H1 (cell line): ENCODE data around the gene SLC13A5. TPM values are rescaled to one million over a fixed set of nuclear protein-coding genes. Genes with fewer than 3 reads are reported as not detected.

Experiments
- CTCF ChIA-PET: fragments of 300-600 bp; sonication (Branson Sonifier 250); formaldehyde crosslinking; loops from one replicate; lab custom pipeline; 2021; ENCODE audit not compliant: partially characterized antibody; lab: Charles Lee
- POLR2A ChIA-PET: fragments of 300-600 bp; sonication (Branson Sonifier 250); formaldehyde crosslinking; loops from one replicate; lab custom pipeline; 2021; ENCODE audit warnings: inconsistent platforms; ENCODE audit not compliant: partially characterized antibody; lab: Charles Lee
- DNase-seq, 2 experiments: peaks; one replicate each; pipeline versions ENCODE4 v3.0.0 to v3.0.0-alpha.2; 2010 to 2022; ENCODE audit warnings: low spot score in 2 of 2, low read depth in 1 of 2, mixed read lengths in 1 of 2
- FAIRE-seq: peaks from 2 replicates; lab custom pipeline; 2011; peaks lifted over from hg19 to GRCh38; lab: Jason Lieb, UNC
- H2AFZ ChIP-seq: 2 replicates; pipeline ENCODE4 v1.8.1; 2012; ENCODE audit warnings: low read length, inconsistent platforms
- H2AK5ac ChIP-seq: 2 replicates; pipeline ENCODE4 v1.6.1; 2013; ENCODE audit warnings: low read depth, low read length
- H2BK120ac ChIP-seq: replicated peaks from 2 replicates; pipeline ENCODE3; 2013; ENCODE audit warnings: low read depth, low read length, inconsistent platforms
- H2BK12ac ChIP-seq: 2 replicates; pipeline ENCODE4 v1.6.1; 2013; ENCODE audit warnings: low read depth, low read length
- H2BK15ac ChIP-seq: 2 replicates; pipeline ENCODE4 v1.6.1; 2013; ENCODE audit warnings: low read length
- H2BK20ac ChIP-seq: 2 replicates; pipeline ENCODE4 v1.6.1; 2013; ENCODE audit warnings: low read length
- H2BK5ac ChIP-seq: 2 replicates; pipeline ENCODE4 v1.6.1; 2013; ENCODE audit warnings: low read depth, low read length
- H3K14ac ChIP-seq: 2 replicates; pipeline ENCODE4 v1.6.1; 2013; ENCODE audit warnings: inconsistent platforms; ENCODE audit not compliant: insufficient read length
- H3K18ac ChIP-seq: 2 replicates; pipeline ENCODE4 v1.6.1; 2013; ENCODE audit warnings: low read length; ENCODE audit errors: extremely low read depth
- H3K23ac ChIP-seq: 2 replicates; pipeline ENCODE4 v1.6.1; 2013; ENCODE audit warnings: inconsistent platforms; ENCODE audit not compliant: insufficient read length
- H3K23me2 ChIP-seq: 2 replicates; pipeline ENCODE4 v1.6.1; 2013; ENCODE audit warnings: low read depth, low read length
- H3K27ac ChIP-seq: 2 replicates; pipeline ENCODE4 v1.6.1; 2011; ENCODE audit warnings: low read depth, low read length, inconsistent platforms
- H3K27me3 ChIP-seq, 4 experiments: replicated peaks in 1 of 4; 1 replicate in 1 of 4; 2 replicates in 3 of 4; pipeline versions ENCODE4 v1.6.1 to v1.8.1; 2011 to 2013; ENCODE audit warnings: low read length in 3 of 4, mild to moderate bottlenecking in 3 of 4, inconsistent platforms in 2 of 4, mixed read lengths in 2 of 4, moderate library complexity in 1 of 4; ENCODE audit not compliant: control insufficient read depth in 3 of 4, insufficient read depth in 3 of 4; ENCODE audit errors: extremely low read depth in 1 of 4
- H3K36me3 ChIP-seq, 4 experiments: 2 replicates each; pipeline versions ENCODE4 v1.6.1 to v1.8.1; 2011 to 2013; ENCODE audit warnings: mild to moderate bottlenecking in 4 of 4, low read length in 3 of 4, moderate library complexity in 2 of 4, control low read depth in 1 of 4, inconsistent platforms in 1 of 4; ENCODE audit not compliant: insufficient read depth in 4 of 4, control insufficient read depth in 2 of 4
- H3K4ac ChIP-seq: replicated peaks from 2 replicates; pipeline ENCODE3; 2013; ENCODE audit warnings: low read length, low read depth, mixed read lengths, inconsistent platforms; ENCODE audit not compliant: insufficient read length
- H3K4me1 ChIP-seq, 4 experiments: replicated peaks in 1 of 4; 1 replicate in 1 of 4; 2 replicates in 3 of 4; pipeline versions ENCODE4 v1.6.1 to v1.8.1; 2011 to 2013; ENCODE audit warnings: low read length in 3 of 4, inconsistent platforms in 2 of 4, mixed read lengths in 1 of 4; ENCODE audit not compliant: insufficient read depth in 4 of 4, control insufficient read depth in 3 of 4
- H3K4me2 ChIP-seq, 2 experiments: 2 replicates each; pipeline versions ENCODE4 v1.6.1 to v1.8.1; 2011 to 2013; ENCODE audit warnings: low read depth in 2 of 2, low read length in 2 of 2, control low read depth in 1 of 2, inconsistent platforms in 1 of 2, mild to moderate bottlenecking in 1 of 2; ENCODE audit not compliant: insufficient read depth in 1 of 2
- H3K4me3 ChIP-seq, 4 experiments: fragments of 200-600, 300-600 bp in 1 of 4; sonication (generic), shearing (Covaris generic), sonication (Bioruptor Twin) in 1 of 4; 2 replicates each; pipeline versions ENCODE4 v1.5.1 to v1.8.1; 2011 to 2016; ENCODE audit warnings: low read length in 4 of 4, low read depth in 3 of 4, control low read depth in 2 of 4, inconsistent platforms in 2 of 4, mild to moderate bottlenecking in 2 of 4, mixed read lengths in 1 of 4, moderate library complexity in 1 of 4; ENCODE audit not compliant: insufficient read depth in 2 of 4; ENCODE audit errors: extremely low read depth in 1 of 4
- H3K56ac ChIP-seq: replicated peaks from 2 replicates; pipeline ENCODE3; 2013; ENCODE audit warnings: low read depth, mild to moderate bottlenecking, mixed read lengths, low read length, inconsistent platforms; ENCODE audit not compliant: insufficient read length
- H3K79me1 ChIP-seq: 2 replicates; pipeline ENCODE4 v1.6.1; 2013; ENCODE audit warnings: low read depth, low read length, control low read depth
- H3K79me2 ChIP-seq, 2 experiments: 2 replicates each; pipeline versions ENCODE4 v1.6.1 to v1.8.1; 2012 to 2013; ENCODE audit warnings: low read length in 2 of 2, mild to moderate bottlenecking in 2 of 2, inconsistent platforms in 1 of 2; ENCODE audit not compliant: insufficient read depth in 2 of 2, control insufficient read depth in 1 of 2
- H3K9ac ChIP-seq, 4 experiments: replicated peaks in 1 of 4; 1 replicate in 1 of 4; 2 replicates in 3 of 4; pipeline versions ENCODE4 v1.6.1 to v1.8.1; 2011 to 2013; ENCODE audit warnings: low read depth in 3 of 4, low read length in 3 of 4, control low read depth in 2 of 4, mild to moderate bottlenecking in 2 of 4, moderate library complexity in 2 of 4, inconsistent platforms in 1 of 4; ENCODE audit errors: extremely low read depth in 1 of 4
- H3K9me3 ChIP-seq, 2 experiments: 2 replicates each; pipeline versions ENCODE4 v1.6.1 to v1.8.1; 2012 to 2013; ENCODE audit warnings: mild to moderate bottlenecking in 2 of 2, moderate library complexity in 2 of 2, control low read depth in 1 of 2, inconsistent platforms in 1 of 2, low read depth in 1 of 2, low read length in 1 of 2, mixed read lengths in 1 of 2; ENCODE audit not compliant: insufficient read depth in 2 of 2
- H4K20me1 ChIP-seq, 2 experiments: replicated peaks in 1 of 2; 2 replicates each; pipeline versions ENCODE3 to v1.8.1; 2011 to 2013; ENCODE audit warnings: inconsistent platforms in 2 of 2, low read length in 2 of 2, mild to moderate bottlenecking in 1 of 2; ENCODE audit not compliant: insufficient read depth in 2 of 2, control insufficient read depth in 1 of 2
- H4K5ac ChIP-seq: 2 replicates; pipeline ENCODE4 v1.6.1; 2013; ENCODE audit warnings: low read length, low read depth, mixed read lengths, inconsistent platforms; ENCODE audit not compliant: insufficient read length
- H4K8ac ChIP-seq: 2 replicates; pipeline ENCODE4 v1.8.0; 2013; ENCODE audit warnings: mild to moderate bottlenecking, moderate library complexity, low read length, inconsistent platforms; ENCODE audit not compliant: insufficient read depth; ENCODE audit errors: extremely low read depth
- H4K91ac ChIP-seq: replicated peaks from 2 replicates; pipeline ENCODE3; 2013; ENCODE audit warnings: low read length, mixed read lengths, inconsistent platforms; ENCODE audit not compliant: insufficient read length
- BACH1 ChIP-seq: IDR thresholded peaks from 2 replicates; pipeline ENCODE4 v1.6.1; 2012; ENCODE audit warnings: low read length, improper control_type of control experiment
- CBX5 ChIP-seq: fragments of 300-800, 300-1000 bp; sonication (generic); IDR thresholded peaks from 2 replicates; pipeline ENCODE4 v1.7.1; 2016; ENCODE audit warnings: antibody characterized with exemption, low read length, low read depth
- CBX8 ChIP-seq: fragments of 300-800, 300-1000 bp; sonication (generic); IDR thresholded peaks from 2 replicates; pipeline ENCODE4 v1.7.1; 2016; ENCODE audit warnings: low read depth, low read length, borderline replicate concordance
- POU5F1 ChIP-seq: IDR thresholded peaks from 2 replicates; pipeline ENCODE4 v1.6.1; 2011; ENCODE audit warnings: low read depth, mild to moderate bottlenecking, low read length, moderate library complexity
- RAD21 ChIP-seq, 2 experiments: IDR thresholded peaks in 1 of 2; conservative IDR thresholded peaks in 1 of 2; 2 replicates each; pipeline ENCODE4 v1.6.1; 2011; ENCODE audit warnings: low read depth in 2 of 2, low read length in 2 of 2, improper control_type of control experiment in 1 of 2, inconsistent platforms in 1 of 2, mild to moderate bottlenecking in 1 of 2, moderate library complexity in 1 of 2
- RNF2 ChIP-seq: fragments of 200-900, 300-1000 bp; sonication (generic); IDR thresholded peaks from 2 replicates; pipeline ENCODE4 v1.7.1; 2016; ENCODE audit warnings: borderline replicate concordance, low read depth, mild to moderate bottlenecking, antibody characterized with exemption, low read length; ENCODE audit not compliant: poor library complexity, severe bottlenecking; ENCODE audit errors: missing control alignments
- TEAD4 ChIP-seq: IDR thresholded peaks from 2 replicates; pipeline ENCODE4 v1.6.1; 2012; ENCODE audit warnings: low read depth, low read length, inconsistent platforms, mixed read lengths
- WGBS, 2 experiments: shearing (Covaris generic) in 1 of 2; methylation state at CpG; one replicate each; pipeline versions ENCODE4 v1.1.6 to v1.1.7; 2013 to 2015; ENCODE audit warnings: low lambda C conversion rate in 2 of 2, mixed read lengths in 2 of 2, inconsistent platforms in 1 of 2, low coverage in 1 of 2, missing lambda C conversion rate in 1 of 2; ENCODE audit not compliant: insufficient replicate concordance in 2 of 2, insufficient coverage in 1 of 2, insufficient read length in 1 of 2; ENCODE audit errors: extremely low coverage in 1 of 2, missing lambda C conversion rate in 1 of 2; 5-methylcytosine and 5-hydroxymethylcytosine counted together
- polyA plus RNA-seq, 7 experiments: library from polyadenylated mRNA; depleted of rRNA in 3 of 7; stranded (reverse) in 5 of 7; unstranded in 2 of 7; fragments of >200 nt in 5 of 7; fragments of 200-250 nt in 2 of 7; gene quantifications; 1 replicate in 5 of 7; 2 replicates in 1 of 7; 4 replicates in 1 of 7; pipeline versions ENCODE4 v1.2.1 to v1.2.3, GENCODE V29; 2011 to 2013; ENCODE audit warnings: missing spikeins in 2 of 7, mixed read lengths in 2 of 7
- total RNA-seq: library from RNA; stranded (reverse); fragmentation: NEBNext Ultra II Directional; extraction: Animal tissue kit (Norgen Biotek cat#: 25700); gene quantifications from 2 replicates; pipeline ENCODE4 v1.2.1, GENCODE V29; 2021

SLC13A5 gene
- total and polyA plus RNA-seq, 2 of the 8 experiments (the other 6 are each of a cell fraction or from before 2014, with no cell fraction given): 2.1 to 2.6 TPM

- Histone ChIP-seq H3K9ac (no peak overlapping the region), H3K4ac (no peak overlapping the region), H3K23ac (no peak overlapping the region), H4K8ac (no peak overlapping the region), H4K91ac (no peak overlapping the region), H4K5ac (no peak overlapping the region), H3K79me1 (no peaks in the 10 kb centered on the region), H3K14ac (no peak overlapping the region), H2BK5ac (no peak overlapping the region), H2BK120ac (no peak overlapping the region), H3K27ac (no peak overlapping the region), H3K4me3 (no peak overlapping the region), H2BK20ac (no peak overlapping the region), H3K23me2 (no peaks in the 10 kb centered on the region), H2BK15ac (no peak overlapping the region), H3K27me3 (peaks cover 0 to 6% (median 4%) of the 10 kb centered on the region in 4 experiments; a peak in 2 of 7 replicates), H3K79me2 (no peaks in the 10 kb centered on the region), H3K18ac (no peak overlapping the region), H3K9me3 (no peaks in the 10 kb centered on the region), H3K4me1 (peaks cover 0 to 2% (median 1%) of the 10 kb centered on the region in 4 experiments; a peak in 1 of 7 replicates), H4K20me1 (peaks cover 0 to 2% of the 10 kb centered on the region in 2 experiments), H3K4me2 (no peak overlapping the region), H2AK5ac (no peak overlapping the region), H2BK12ac (no peak overlapping the region), H2AFZ (no peak overlapping the region), H3K56ac (no peak overlapping the region), H3K36me3 (no peaks in the 10 kb centered on the region)
- no peak for FAIRE-seq
- CTCF ChIA-PET: interaction anchor here (0.9 to 4.8 kb wide), 8 partner anchors 9 to 242 kb away, joined by 3 to 41 read pairs (median 4); partner anchors contain the start of gene SLC13A5
- POLR2A ChIA-PET: interaction anchor here (1.4 kb wide), 1 partner anchor 29 kb away, joined by 4 read pairs; a partner anchor contains a TSS
- TF ChIP-seq RNF2 (no peak), BACH1 (no peak), RAD21 (IDR thresholded peaks at IDR 0.05 in 1 of 2, conservative IDR thresholded peaks at IDR 0.05 in 1 of 2; ENCODE audit: low read depth in 2 of 2, low read length in 2 of 2) (no peak), POU5F1 (no peak), TEAD4 (no peak), CBX8 (no peak), CBX5 (no peak)
- 91% methylated on average over 14 of the region's 14 CpGs; no CpG with 5 or more reads in 1 of the 2 experiments for WGBS, 2 experiments
- DNase-seq: no peak
Observed at GRCh38 chr17:6668727-6669425, 44.3 kb downstream of the SLC13A5 start.
